Neural cell (in vitro differentiated cells): ENCODE measurements around the gene RAD51B. TPM values are rescaled to one million over a fixed set of nuclear protein-coding genes. Genes with fewer than 3 reads are reported as not detected.
"Not testable (repeated sequence)": the region's sequence is repeated elsewhere in the genome, so short reads cannot be mapped to it uniquely, and the experiment has no call there.

Experiments
- H2AFZ ChIP-seq: fragments of 200-600, 300-800 bp; sonication (generic), shearing (Covaris generic); 2 replicates; pipeline ENCODE4 v1.6.0; 2014; ENCODE audit warnings: low read depth, mild to moderate bottlenecking, antibody characterized with exemption, low read length, moderate library complexity
- H3F3A ChIP-seq: fragments of 200-600 bp; shearing (Covaris generic); 2 replicates; pipeline ENCODE4 v1.6.1; 2016; ENCODE audit warnings: mild to moderate bottlenecking, moderate library complexity, mixed read lengths, antibody characterized with exemption, low read length; ENCODE audit not compliant: insufficient read depth, poor library complexity, severe bottlenecking
- H3K27ac ChIP-seq: fragments of 200-600, 300-800 bp; sonication (generic), shearing (Covaris generic); 2 replicates; pipeline ENCODE4 v1.5.1; 2014; ENCODE audit warnings: mild to moderate bottlenecking, low read length, moderate library complexity
- H3K27me3 ChIP-seq: fragments of 300-800, 200-600 bp; sonication (generic), shearing (Covaris generic); 2 replicates; pipeline ENCODE4 v1.6.0; 2014; ENCODE audit warnings: mild to moderate bottlenecking, low read depth, low read length, moderate library complexity; ENCODE audit not compliant: insufficient read depth
- H3K36me3 ChIP-seq: fragments of 300-800, 200-600 bp; sonication (generic), shearing (Covaris generic); 2 replicates; pipeline ENCODE4 v1.5.1; 2014; ENCODE audit warnings: mild to moderate bottlenecking, antibody characterized with exemption, low read length, moderate library complexity; ENCODE audit not compliant: insufficient read depth
- H3K4me2 ChIP-seq: fragments of 300-800, 200-600 bp; sonication (generic), shearing (Covaris generic); 2 replicates; pipeline ENCODE4 v1.6.0; 2014; ENCODE audit warnings: mild to moderate bottlenecking, low read length
- H3K4me3 ChIP-seq: fragments of 300-800, 200-600 bp; sonication (generic), shearing (Covaris generic); 2 replicates; pipeline ENCODE4 v1.5.1; 2014; ENCODE audit warnings: mild to moderate bottlenecking, low read length, moderate library complexity
- H3K79me2 ChIP-seq: fragments of 200-600 bp; shearing (Covaris generic); replicated peaks from 2 replicates; pipeline ENCODE4 v1.6.0; 2014; ENCODE audit warnings: mild to moderate bottlenecking, low read length, moderate library complexity; ENCODE audit not compliant: insufficient read depth
- H3K9ac ChIP-seq: fragments of 300-800, 200-600 bp; sonication (generic), shearing (Covaris generic); 2 replicates; pipeline ENCODE4 v1.6.1; 2016; ENCODE audit warnings: mild to moderate bottlenecking, low read length, mixed read lengths
- H3K9me2 ChIP-seq: fragments of 200-600 bp; shearing (Covaris generic); 2 replicates; pipeline ENCODE4 v1.6.1; 2016; ENCODE audit warnings: mild to moderate bottlenecking, low read length, mixed read lengths; ENCODE audit not compliant: insufficient read depth
- H3K9me3 ChIP-seq: fragments of 200-600, 300-800 bp; sonication (generic), shearing (Covaris generic); 2 replicates; pipeline ENCODE4 v1.6.1; 2016; ENCODE audit warnings: mild to moderate bottlenecking, mixed run types, low read length, moderate library complexity, mixed read lengths
- H4K20me1 ChIP-seq: fragments of 200-600 bp; shearing (Covaris generic); 2 replicates; pipeline ENCODE4 v1.6.1; 2016; ENCODE audit warnings: mild to moderate bottlenecking, mixed run types; ENCODE audit not compliant: insufficient read depth
- EP300 ChIP-seq: fragments of 450-650 bp; conservative IDR thresholded peaks from 2 replicates; pipeline ENCODE4 v1.6.1; 2014; ENCODE audit warnings: antibody characterized with exemption, mild to moderate bottlenecking, moderate library complexity; ENCODE audit not compliant: poor library complexity, severe bottlenecking
- EZH2 ChIP-seq: fragments of 200-600, 300-800 bp; shearing (Covaris generic), sonication (generic); IDR thresholded peaks from 2 replicates; pipeline ENCODE4 v1.6.1; 2014; ENCODE audit warnings: antibody characterized with exemption, low read length, borderline replicate concordance, mild to moderate bottlenecking; ENCODE audit not compliant: insufficient read depth, poor library complexity, severe bottlenecking
- MXI1 ChIP-seq: fragments of 450-650 bp; conservative IDR thresholded peaks from 2 replicates; pipeline ENCODE4 v1.6.1; 2014; ENCODE audit warnings: antibody characterized with exemption, mild to moderate bottlenecking; ENCODE audit not compliant: poor library complexity, severe bottlenecking
- POLR2AphosphoS5 ChIP-seq: IDR thresholded peaks from 2 replicates; pipeline ENCODE4 v1.6.1; 2012
- RAD21 ChIP-seq: fragments of 450-650 bp; conservative IDR thresholded peaks from 2 replicates; pipeline ENCODE4 v1.6.1; 2014; ENCODE audit warnings: antibody characterized with exemption, mild to moderate bottlenecking, moderate library complexity
- SMC3 ChIP-seq: fragments of 450-650 bp; conservative IDR thresholded peaks from 2 replicates; pipeline ENCODE4 v1.6.1; 2014; ENCODE audit warnings: antibody characterized with exemption, mild to moderate bottlenecking, moderate library complexity; ENCODE audit not compliant: poor library complexity
- TAF1 ChIP-seq: IDR thresholded peaks from 2 replicates; pipeline ENCODE4 v1.6.1; 2012; ENCODE audit warnings: low read depth
- polyA plus RNA-seq: library from polyadenylated mRNA; depleted of rRNA; stranded (reverse); fragments of >200 nt; gene quantifications from 2 replicates; pipeline ENCODE4 v1.2.3, GENCODE V29; 2014
- TF ChIP-seq, protein P1 (sequence below): IDR thresholded peaks from 2 replicates; pipeline ENCODE4 v1.6.1; 2012; ENCODE audit warnings: borderline replicate concordance
- TF ChIP-seq, protein P2 (sequence below): fragments of 450-650 bp; IDR thresholded peaks from 2 replicates; pipeline ENCODE4 v1.5.1; 2014; ENCODE audit warnings: antibody characterized with exemption, mild to moderate bottlenecking, moderate library complexity; ENCODE audit not compliant: poor library complexity, severe bottlenecking

Gene RAD51B
- polyA plus RNA-seq, 1 donor from 2014 or later, result 3.1 TPM

DNA sequence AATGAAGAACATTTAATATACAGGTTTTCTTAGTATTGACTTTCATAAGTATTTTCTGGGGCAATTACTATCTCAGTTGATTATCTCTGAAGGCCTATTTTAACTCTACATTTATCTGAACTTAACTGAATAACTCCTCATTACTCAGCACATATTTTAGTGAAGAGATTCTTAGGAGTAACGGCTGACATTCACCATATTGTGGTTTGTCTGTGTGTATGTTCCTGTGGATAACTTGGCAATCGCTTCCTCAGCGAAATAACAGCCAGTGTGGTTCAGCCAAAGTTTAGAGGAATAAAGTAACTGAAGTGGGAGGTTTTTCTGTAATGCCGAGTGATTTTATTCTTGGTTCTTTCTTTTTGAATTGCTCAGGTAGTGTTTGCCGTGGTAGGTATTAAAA is 168.0 kb downstream of the RAD51B start:
- Histone ChIP-seq H3K9me3 (no peaks in the 10 kb centered on the region), H3F3A (no peaks in the 10 kb centered on the region), H3K4me3 (no peak overlapping the region), H3K27me3 (no peaks in the 10 kb centered on the region), H3K9ac (no peak overlapping the region), H3K27ac (no peak overlapping the region), H3K9me2 (no peaks in the 10 kb centered on the region), H3K4me2 (no peak overlapping the region), H3K36me3 (no peaks in the 10 kb centered on the region), H3K79me2 (no peaks in the 10 kb centered on the region), H2AFZ (no peak overlapping the region), H4K20me1 (no peaks in the 10 kb centered on the region)
- no peak for TF ChIP-seq EP300
- TF ChIP-seq, protein P1, sequence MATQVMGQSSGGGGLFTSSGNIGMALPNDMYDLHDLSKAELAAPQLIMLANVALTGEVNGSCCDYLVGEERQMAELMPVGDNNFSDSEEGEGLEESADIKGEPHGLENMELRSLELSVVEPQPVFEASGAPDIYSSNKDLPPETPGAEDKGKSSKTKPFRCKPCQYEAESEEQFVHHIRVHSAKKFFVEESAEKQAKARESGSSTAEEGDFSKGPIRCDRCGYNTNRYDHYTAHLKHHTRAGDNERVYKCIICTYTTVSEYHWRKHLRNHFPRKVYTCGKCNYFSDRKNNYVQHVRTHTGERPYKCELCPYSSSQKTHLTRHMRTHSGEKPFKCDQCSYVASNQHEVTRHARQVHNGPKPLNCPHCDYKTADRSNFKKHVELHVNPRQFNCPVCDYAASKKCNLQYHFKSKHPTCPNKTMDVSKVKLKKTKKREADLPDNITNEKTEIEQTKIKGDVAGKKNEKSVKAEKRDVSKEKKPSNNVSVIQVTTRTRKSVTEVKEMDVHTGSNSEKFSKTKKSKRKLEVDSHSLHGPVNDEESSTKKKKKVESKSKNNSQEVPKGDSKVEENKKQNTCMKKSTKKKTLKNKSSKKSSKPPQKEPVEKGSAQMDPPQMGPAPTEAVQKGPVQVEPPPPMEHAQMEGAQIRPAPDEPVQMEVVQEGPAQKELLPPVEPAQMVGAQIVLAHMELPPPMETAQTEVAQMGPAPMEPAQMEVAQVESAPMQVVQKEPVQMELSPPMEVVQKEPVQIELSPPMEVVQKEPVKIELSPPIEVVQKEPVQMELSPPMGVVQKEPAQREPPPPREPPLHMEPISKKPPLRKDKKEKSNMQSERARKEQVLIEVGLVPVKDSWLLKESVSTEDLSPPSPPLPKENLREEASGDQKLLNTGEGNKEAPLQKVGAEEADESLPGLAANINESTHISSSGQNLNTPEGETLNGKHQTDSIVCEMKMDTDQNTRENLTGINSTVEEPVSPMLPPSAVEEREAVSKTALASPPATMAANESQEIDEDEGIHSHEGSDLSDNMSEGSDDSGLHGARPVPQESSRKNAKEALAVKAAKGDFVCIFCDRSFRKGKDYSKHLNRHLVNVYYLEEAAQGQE, result no peak
- TF ChIP-seq POLR2AphosphoS5, result no peak
- no peak for TF ChIP-seq RAD21
- TF ChIP-seq EZH2, result no peak
- TF ChIP-seq, protein P2, sequence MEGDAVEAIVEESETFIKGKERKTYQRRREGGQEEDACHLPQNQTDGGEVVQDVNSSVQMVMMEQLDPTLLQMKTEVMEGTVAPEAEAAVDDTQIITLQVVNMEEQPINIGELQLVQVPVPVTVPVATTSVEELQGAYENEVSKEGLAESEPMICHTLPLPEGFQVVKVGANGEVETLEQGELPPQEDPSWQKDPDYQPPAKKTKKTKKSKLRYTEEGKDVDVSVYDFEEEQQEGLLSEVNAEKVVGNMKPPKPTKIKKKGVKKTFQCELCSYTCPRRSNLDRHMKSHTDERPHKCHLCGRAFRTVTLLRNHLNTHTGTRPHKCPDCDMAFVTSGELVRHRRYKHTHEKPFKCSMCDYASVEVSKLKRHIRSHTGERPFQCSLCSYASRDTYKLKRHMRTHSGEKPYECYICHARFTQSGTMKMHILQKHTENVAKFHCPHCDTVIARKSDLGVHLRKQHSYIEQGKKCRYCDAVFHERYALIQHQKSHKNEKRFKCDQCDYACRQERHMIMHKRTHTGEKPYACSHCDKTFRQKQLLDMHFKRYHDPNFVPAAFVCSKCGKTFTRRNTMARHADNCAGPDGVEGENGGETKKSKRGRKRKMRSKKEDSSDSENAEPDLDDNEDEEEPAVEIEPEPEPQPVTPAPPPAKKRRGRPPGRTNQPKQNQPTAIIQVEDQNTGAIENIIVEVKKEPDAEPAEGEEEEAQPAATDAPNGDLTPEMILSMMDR, result no peak
- no peak for TF ChIP-seq MXI1
- TF ChIP-seq TAF1, result no peak
- TF ChIP-seq SMC3, result no peak

DNA sequence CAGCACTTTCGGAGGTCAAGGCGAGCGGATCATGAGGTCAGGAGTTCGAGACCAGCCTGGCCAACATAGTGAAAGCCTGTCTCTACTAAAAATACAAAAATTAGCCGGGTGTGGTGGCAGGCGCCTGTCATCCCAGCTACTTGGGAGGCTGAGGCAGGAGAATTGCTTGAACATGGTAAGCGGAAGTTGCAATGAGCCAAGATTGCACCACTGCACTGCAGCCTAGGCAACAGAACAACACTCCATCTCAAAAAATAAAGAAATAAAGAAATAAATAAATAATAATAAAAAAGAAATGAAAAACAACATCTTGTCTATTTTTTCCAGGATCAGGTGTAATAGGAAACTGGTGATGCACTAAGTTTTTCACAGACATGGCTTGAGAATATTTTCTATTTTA is 168.6 kb downstream of the RAD51B start:
- H3K9me3 ChIP-seq, H3K79me2 ChIP-seq, H3K9me2 ChIP-seq, H3K27ac ChIP-seq, H3F3A ChIP-seq, H3K4me2 ChIP-seq, H4K20me1 ChIP-seq, H3K9ac ChIP-seq, H3K4me3 ChIP-seq, H3K27me3 ChIP-seq, H2AFZ ChIP-seq, H3K36me3 ChIP-seq: not testable (repeated sequence)

DNA sequence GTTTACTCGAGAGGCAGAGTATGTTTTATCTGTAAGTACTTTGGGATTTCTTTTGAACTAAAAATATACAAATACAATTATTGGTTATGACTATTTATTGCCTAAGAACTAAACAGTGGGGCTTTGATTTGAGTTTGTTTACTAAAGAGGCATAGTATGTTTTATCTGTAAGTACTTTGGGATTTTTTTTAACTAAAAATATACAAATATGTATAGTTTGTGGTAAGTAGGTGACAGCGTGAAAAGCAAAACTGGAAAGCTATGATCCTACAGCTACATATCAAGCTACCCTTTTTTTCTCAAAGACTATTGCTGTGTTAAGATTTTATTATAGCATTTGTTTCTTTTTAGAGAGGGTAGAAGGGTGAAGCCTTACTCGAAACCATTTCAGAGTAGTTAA is 171.0 kb downstream of the RAD51B start:
- Histone ChIP-seq H4K20me1 (no peaks in the 10 kb centered on the region), H3K9me3 (no peaks in the 10 kb centered on the region), H2AFZ (no peak overlapping the region), H3K36me3 (no peaks in the 10 kb centered on the region), H3K4me2 (no peak overlapping the region), H3K9ac (no peak overlapping the region), H3K4me3 (no peak overlapping the region), H3K79me2 (no peaks in the 10 kb centered on the region), H3K27me3 (no peaks in the 10 kb centered on the region), H3K9me2 (no peaks in the 10 kb centered on the region), H3F3A (no peaks in the 10 kb centered on the region), H3K27ac (no peak overlapping the region)
- no peak for TF ChIP-seq SMC3
- TF ChIP-seq, protein P2, result no peak
- TF ChIP-seq EZH2, result no peak
- no peak for TF ChIP-seq TAF1
- TF ChIP-seq RAD21, result no peak
